ENCODE measurements around the gene PIK3R3.

DNA sequence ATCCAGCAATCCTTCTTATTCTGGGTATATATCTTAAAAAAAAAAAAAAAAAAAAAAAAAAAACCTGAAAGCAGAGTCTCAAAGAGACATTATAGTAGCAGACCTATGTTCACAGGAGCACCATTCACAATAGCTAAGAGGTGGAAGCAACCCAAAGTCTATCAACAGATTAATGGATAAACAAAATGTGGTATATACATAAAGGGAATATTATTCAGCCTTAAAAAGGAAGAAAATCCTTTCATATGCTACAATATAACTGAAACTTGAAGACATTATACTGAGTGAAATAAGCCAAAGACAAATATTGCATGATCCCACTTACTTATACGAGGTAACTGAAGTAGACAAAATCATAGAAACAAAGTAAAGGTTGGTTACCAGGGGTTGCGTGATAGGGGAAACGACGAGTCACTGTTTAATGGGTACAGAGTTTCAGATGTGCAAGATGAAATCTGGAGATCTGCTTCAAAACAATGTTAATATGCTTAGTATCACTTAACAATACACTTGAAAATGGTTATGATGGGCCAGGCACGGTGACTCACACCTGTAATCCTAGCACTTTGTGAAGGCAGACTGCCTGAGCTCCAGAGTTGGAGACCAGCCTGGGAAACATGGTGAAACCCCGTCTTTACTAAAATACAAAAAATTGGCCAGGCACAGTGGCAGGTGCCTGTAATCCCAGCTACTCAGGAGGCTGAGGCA, 29.5 kb downstream of the PIK3R3 start:
- TF ChIP-seq, protein P1, sequence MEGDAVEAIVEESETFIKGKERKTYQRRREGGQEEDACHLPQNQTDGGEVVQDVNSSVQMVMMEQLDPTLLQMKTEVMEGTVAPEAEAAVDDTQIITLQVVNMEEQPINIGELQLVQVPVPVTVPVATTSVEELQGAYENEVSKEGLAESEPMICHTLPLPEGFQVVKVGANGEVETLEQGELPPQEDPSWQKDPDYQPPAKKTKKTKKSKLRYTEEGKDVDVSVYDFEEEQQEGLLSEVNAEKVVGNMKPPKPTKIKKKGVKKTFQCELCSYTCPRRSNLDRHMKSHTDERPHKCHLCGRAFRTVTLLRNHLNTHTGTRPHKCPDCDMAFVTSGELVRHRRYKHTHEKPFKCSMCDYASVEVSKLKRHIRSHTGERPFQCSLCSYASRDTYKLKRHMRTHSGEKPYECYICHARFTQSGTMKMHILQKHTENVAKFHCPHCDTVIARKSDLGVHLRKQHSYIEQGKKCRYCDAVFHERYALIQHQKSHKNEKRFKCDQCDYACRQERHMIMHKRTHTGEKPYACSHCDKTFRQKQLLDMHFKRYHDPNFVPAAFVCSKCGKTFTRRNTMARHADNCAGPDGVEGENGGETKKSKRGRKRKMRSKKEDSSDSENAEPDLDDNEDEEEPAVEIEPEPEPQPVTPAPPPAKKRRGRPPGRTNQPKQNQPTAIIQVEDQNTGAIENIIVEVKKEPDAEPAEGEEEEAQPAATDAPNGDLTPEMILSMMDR (conservative IDR thresholded peaks at IDR 0.05; ENCODE audit: low read length), result no peak
- TF ChIP-seq EZH2phosphoT487 (IDR thresholded peaks at IDR 0.05; ENCODE audit: borderline replicate concordance), result no peak

Measured in Loucy (cell line).